GM12891 (cell line): Measurements from ENCODE around the gene MRRF.

Experiments
- PAX5 ChIP-seq: IDR thresholded peaks from 2 replicates; pipeline ENCODE4 v1.6.1; 2011; ENCODE audit warnings: low read length, moderate library complexity, mild to moderate bottlenecking; ENCODE audit not compliant: insufficient read depth, severe bottlenecking
- POLR2A ChIP-seq: IDR thresholded peaks from 2 replicates; pipeline ENCODE4 v1.6.1; 2011; ENCODE audit warnings: low read depth, low read length, control low read depth
- POLR2AphosphoS5 ChIP-seq: IDR thresholded peaks from 2 replicates; pipeline ENCODE4 v1.6.1; 2011; ENCODE audit warnings: low read depth, low read length, control low read depth
- TAF1 ChIP-seq: IDR thresholded peaks from 2 replicates; pipeline ENCODE4 v1.6.1; 2011; ENCODE audit warnings: low read depth, low read length, control low read depth

GRCh38 chr9:122355336-122355875 is 90.7 kb downstream of the MRRF start:
- TF ChIP-seq TAF1, result no peak
- TF ChIP-seq POLR2A, result no peak
- no peak for TF ChIP-seq POLR2AphosphoS5
- no peak for TF ChIP-seq PAX5
